HFF-Myc (cell line): ENCODE results near the gene MTA1.

Experiments
- DNase-seq: peaks from one replicate; pipeline ENCODE4 v3.0.0-alpha.2; 2011; ENCODE audit warnings: low read depth; ENCODE audit errors: extremely low read depth
- H3K4me3 ChIP-seq: replicated peaks from 2 replicates; pipeline ENCODE4 v1.5.1; 2011; ENCODE audit warnings: low read depth, mild to moderate bottlenecking, control low read depth, low read length
- CTCF ChIP-seq: IDR thresholded peaks from 2 replicates; pipeline ENCODE4 v1.5.1; 2012; ENCODE audit warnings: mild to moderate bottlenecking, low read depth, low read length, control low read depth; ENCODE audit errors: missing control alignments

The MTA1 gene

GRCh38 chr14:105458010-105458409 lies 38.4 kb downstream of the MTA1 start:
- TF ChIP-seq CTCF = no peak
- no peak overlapping the region for H3K4me3 ChIP-seq
- no peak for DNase-seq

GRCh38 chr14:105458571-105458970 lies 38.9 kb downstream of the MTA1 start:
- no peak overlapping the region for H3K4me3 ChIP-seq
- TF ChIP-seq CTCF = no peak
- DNase-seq = no peak

GRCh38 chr14:105460116-105460515 lies 40.5 kb downstream of the MTA1 start:
- H3K4me3 ChIP-seq = no peak overlapping the region
- TF ChIP-seq CTCF = no peak
- DNase-seq = no peak

- DNase-seq = no peak
- TF ChIP-seq CTCF = no peak
These were observed 41.0 kb downstream of the MTA1 start for GRCh38 chr14:105460616-105461015.

GRCh38 chr14:105461903-105462302 lies 42.3 kb downstream of the MTA1 start:
- no peak for DNase-seq
- no peak overlapping the region for H3K4me3 ChIP-seq
- no peak for TF ChIP-seq CTCF

More at GRCh38 chr14:105460616-105461015, 41.0 kb downstream of the MTA1 start:
- no peak overlapping the region for H3K4me3 ChIP-seq

GRCh38 chr14:105464501-105464900 lies 44.9 kb downstream of the MTA1 start:
- no peak for TF ChIP-seq CTCF
- no peak for DNase-seq
- no peak overlapping the region for H3K4me3 ChIP-seq
